Keratinocyte (primary cell): ENCODE measurements around the gene IFT22.

ENCODE experiments used
- EZH2 ChIP-seq: IDR thresholded peaks from one replicate; pipeline ENCODE4 v1.6.1; 2012; ENCODE audit warnings: inconsistent platforms, mild to moderate bottlenecking, low read length, moderate library complexity
- TF ChIP-seq, protein P1 (sequence below), 3 experiments: IDR thresholded peaks in 1 of 3; conservative IDR thresholded peaks in 1 of 3; optimal IDR thresholded peaks in 1 of 3; 2 replicates in 2 of 3; 3 replicates in 1 of 3; pipeline versions ENCODE3 to v1.5.1; 2011; ENCODE audit warnings: low read length in 3 of 3, mild to moderate bottlenecking in 3 of 3, moderate library complexity in 2 of 3, control low read depth in 1 of 3, inconsistent platforms in 1 of 3; ENCODE audit not compliant: insufficient read depth in 2 of 3; ENCODE audit errors: extremely low read depth in 1 of 3

GRCh38 chr7:101269664-101270063, 51.9 kb downstream of the IFT22 start:
- TF ChIP-seq, protein P1, sequence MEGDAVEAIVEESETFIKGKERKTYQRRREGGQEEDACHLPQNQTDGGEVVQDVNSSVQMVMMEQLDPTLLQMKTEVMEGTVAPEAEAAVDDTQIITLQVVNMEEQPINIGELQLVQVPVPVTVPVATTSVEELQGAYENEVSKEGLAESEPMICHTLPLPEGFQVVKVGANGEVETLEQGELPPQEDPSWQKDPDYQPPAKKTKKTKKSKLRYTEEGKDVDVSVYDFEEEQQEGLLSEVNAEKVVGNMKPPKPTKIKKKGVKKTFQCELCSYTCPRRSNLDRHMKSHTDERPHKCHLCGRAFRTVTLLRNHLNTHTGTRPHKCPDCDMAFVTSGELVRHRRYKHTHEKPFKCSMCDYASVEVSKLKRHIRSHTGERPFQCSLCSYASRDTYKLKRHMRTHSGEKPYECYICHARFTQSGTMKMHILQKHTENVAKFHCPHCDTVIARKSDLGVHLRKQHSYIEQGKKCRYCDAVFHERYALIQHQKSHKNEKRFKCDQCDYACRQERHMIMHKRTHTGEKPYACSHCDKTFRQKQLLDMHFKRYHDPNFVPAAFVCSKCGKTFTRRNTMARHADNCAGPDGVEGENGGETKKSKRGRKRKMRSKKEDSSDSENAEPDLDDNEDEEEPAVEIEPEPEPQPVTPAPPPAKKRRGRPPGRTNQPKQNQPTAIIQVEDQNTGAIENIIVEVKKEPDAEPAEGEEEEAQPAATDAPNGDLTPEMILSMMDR (optimal IDR thresholded peaks at IDR 0.05 in 1 of 3, IDR thresholded peaks at IDR 0.05 in 1 of 3, conservative IDR thresholded peaks at IDR 0.05 in 1 of 3; ENCODE audit: extremely low read depth in 1 of 3, insufficient read depth in 2 of 3, low read length in 3 of 3), result no peak
- TF ChIP-seq EZH2, result no peak
